Naive thymus-derived CD4-positive, alpha-beta T cell (primary cell): ENCODE data around the gene PARD3B. TPM values are rescaled to one million over a fixed set of nuclear protein-coding genes. Genes with fewer than 3 reads are reported as not detected.
A peak's percentile ranks its signal among the peaks of the same experiment; 100 is the strongest.

Experiments used
- ATAC-seq: fragments of 150-1000 bp; cut with Tn5 transposase; 2 replicates; pipeline ENCODE4 v1.10.0; 2021; ENCODE audit warnings: mild to moderate bottlenecking, moderate library complexity
- CTCF ChIA-PET: fragments of 350-600 bp; sonication (Branson Sonifier 250); formaldehyde crosslinking; loops from one replicate; lab custom pipeline; 2021; ENCODE audit warnings: antibody characterized with exemption; lab: Charles Lee
- POLR2A ChIA-PET: fragments of 350-600 bp; sonication (Branson Sonifier 250); formaldehyde crosslinking; loops from one replicate; lab custom pipeline; 2021; ENCODE audit warnings: antibody characterized with exemption, inconsistent platforms; lab: Charles Lee
- DNase-seq, 9 donors: peaks; one replicate each; pipeline versions ENCODE4 v3.0.0 to v3.0.0-alpha.2; 2020 to 2022; ENCODE audit warnings: mixed read lengths in 1 of 9
- H3K27ac ChIP-seq: one replicate; pipeline ENCODE4 v1.7.0; 2013; ENCODE audit warnings: mild to moderate bottlenecking, low read depth, low read length, moderate library complexity
- H3K27me3 ChIP-seq, 2 donors: one replicate each; pipeline ENCODE4 v1.7.0; 2013; ENCODE audit warnings: low read length in 2 of 2, mild to moderate bottlenecking in 2 of 2, moderate library complexity in 2 of 2; ENCODE audit not compliant: control insufficient read depth in 2 of 2, insufficient read depth in 2 of 2
- H3K36me3 ChIP-seq, 3 experiments: 1 replicate in 2 of 3; 2 replicates in 1 of 3; pipeline ENCODE4 v1.7.0; 2013; ENCODE audit warnings: low read length in 3 of 3, mild to moderate bottlenecking in 3 of 3, moderate library complexity in 1 of 3; ENCODE audit not compliant: insufficient read depth in 3 of 3, control insufficient read depth in 2 of 3
- H3K4me1 ChIP-seq, 2 donors: one replicate each; pipeline ENCODE4 v1.7.0; 2013; ENCODE audit warnings: low read length in 2 of 2, mild to moderate bottlenecking in 2 of 2, moderate library complexity in 1 of 2; ENCODE audit not compliant: control insufficient read depth in 2 of 2, insufficient read depth in 2 of 2
- H3K4me3 ChIP-seq: 2 replicates; pipeline ENCODE4 v1.7.0; 2013; ENCODE audit warnings: mild to moderate bottlenecking, low read length
- H3K9me3 ChIP-seq, 3 experiments: 1 replicate in 2 of 3; 2 replicates in 1 of 3; pipeline ENCODE4 v1.7.0; 2013; ENCODE audit warnings: low read length in 3 of 3; ENCODE audit not compliant: control insufficient read depth in 2 of 3
- H3K27ac Mint-ChIP-seq, 9 donors: one replicate each; pipeline ENCODE4 v1.8.0; 2020 to 2022; ENCODE audit warnings: mixed read lengths in 9 of 9, mild to moderate bottlenecking in 8 of 9, moderate library complexity in 5 of 9, inconsistent platforms in 2 of 9
- H3K27me3 Mint-ChIP-seq, 5 donors: one replicate each; pipeline ENCODE4 v1.8.0; 2021 to 2022; ENCODE audit warnings: mixed read lengths in 5 of 5, mild to moderate bottlenecking in 1 of 5
- H3K36me3 Mint-ChIP-seq, 5 donors: one replicate each; pipeline ENCODE4 v1.8.0; 2020 to 2022; ENCODE audit warnings: mixed read lengths in 5 of 5, mild to moderate bottlenecking in 3 of 5, inconsistent platforms in 1 of 5
- H3K4me1 Mint-ChIP-seq, 7 donors: one replicate each; pipeline ENCODE4 v1.8.0; 2020 to 2022; ENCODE audit warnings: mixed read lengths in 7 of 7, mild to moderate bottlenecking in 3 of 7, inconsistent platforms in 1 of 7
- H3K4me3 Mint-ChIP-seq, 10 donors: one replicate each; pipeline ENCODE4 v1.8.0; 2020 to 2022; ENCODE audit warnings: mild to moderate bottlenecking in 10 of 10, mixed read lengths in 10 of 10, moderate library complexity in 6 of 10, inconsistent platforms in 2 of 10
- H3K9me3 Mint-ChIP-seq, 11 donors: one replicate each; pipeline ENCODE4 v1.8.0; 2020 to 2022; ENCODE audit warnings: mixed read lengths in 11 of 11, mild to moderate bottlenecking in 4 of 11, inconsistent platforms in 1 of 11, moderate library complexity in 1 of 11
- intact Hi-C, 2 donors: fragments of 100-400 bp; cut with micrococcal nuclease; formaldehyde crosslinking; loops; one replicate each; pipeline ENCODE4 v1.15.1; 2023
- polyA plus RNA-seq, 2 donors: library from polyadenylated mRNA; unstranded; fragments of 300-500 nt; fragmentation: Illumina TruSeq; gene quantifications; one replicate each; pipeline ENCODE4 v1.2.3, GENCODE V29; 2021
- total RNA-seq, 6 experiments: library from RNA in 5 of 6; stranded (reverse) in 5 of 6; gene quantifications; 1 replicate in 5 of 6; 2 replicates in 1 of 6; pipeline ENCODE4 v1.2.3 and lab custom pipeline; 2021 to 2026

Gene PARD3B
- total and polyA plus RNA-seq, 7 experiments from 2014 or later, result 0.22 to 4.0 (median 0.87) TPM

DNA sequence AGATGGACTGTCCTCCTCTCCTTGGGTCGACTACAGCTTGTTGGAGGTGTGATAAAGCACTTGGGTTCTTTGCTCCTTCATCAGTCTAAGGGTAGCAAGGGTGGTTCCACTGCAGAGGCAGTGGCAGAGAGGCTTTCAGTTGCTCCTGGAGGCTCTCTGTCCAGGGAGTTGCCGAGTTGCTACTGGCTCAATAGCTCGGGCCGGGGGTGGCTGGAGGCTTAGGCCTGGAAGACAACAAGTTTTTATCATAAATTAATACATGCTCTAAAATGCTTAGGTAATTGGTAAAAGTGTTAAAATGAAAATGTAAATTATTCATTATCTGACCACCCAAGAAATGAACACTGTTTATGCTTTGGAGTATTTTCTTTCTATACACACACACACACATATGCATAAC lies 975.0 kb downstream of the PARD3B start:
- Histone ChIP-seq H3K4me1 (no peaks in the 10 kb centered on the region), H3K4me3 (no peak overlapping the region), H3K36me3 (no peaks in the 10 kb centered on the region), H3K27ac (no peak overlapping the region), H3K9me3 (no peaks in the 10 kb centered on the region), H3K27me3 (no peaks in the 10 kb centered on the region)
- ATAC-seq (no peak), DNase-seq (no peak)
- Mint-ChIP-seq H3K4me3 (no peak overlapping the region), H3K36me3 (peaks cover 0 to 6% (median 5%) of the 10 kb centered on the region in 5 donors), H3K9me3 (peaks cover 0 to 12% (median 9%) of the 10 kb centered on the region in 11 donors), H3K27me3 (peaks cover 0 to 17% (median 6%) of the 10 kb centered on the region in 5 donors), H3K27ac (no peak overlapping the region), H3K4me1 (no peaks in the 10 kb centered on the region)
- ChIA-PET CTCF (no interaction called here), POLR2A (no interaction called here)
- intact Hi-C loops, result no loop called here

GRCh38 chr2:205524656-205525055 lies 979.4 kb downstream of the PARD3B start:
- ChIA-PET CTCF (no interaction called here), POLR2A (no interaction called here)
- H3K4me1 Mint-ChIP-seq, result peaks cover 3 to 9% (median 7%) of the 10 kb centered on the region in 7 donors
- intact Hi-C loops, result no loop called here
- ATAC-seq (no peak), DNase-seq (no peak)
- Histone ChIP-seq H3K4me1 (no peaks in the 10 kb centered on the region), H3K9me3 (no peaks in the 10 kb centered on the region), H3K27ac (no peak overlapping the region), H3K27me3 (no peaks in the 10 kb centered on the region), H3K4me3 (no peak overlapping the region), H3K36me3 (no peaks in the 10 kb centered on the region)
- H3K27me3 Mint-ChIP-seq, result peaks cover 0 to 22% (median 6%) of the 10 kb centered on the region in 5 donors
- H3K4me3 Mint-ChIP-seq, result no peak overlapping the region
- H3K27ac Mint-ChIP-seq, result no peak overlapping the region
- H3K36me3 Mint-ChIP-seq, result peaks cover 0 to under 1% (median 0%) of the 10 kb centered on the region in 5 donors
- H3K9me3 Mint-ChIP-seq, result peaks cover 0 to 5% (median 2%) of the 10 kb centered on the region in 11 donors

DNA sequence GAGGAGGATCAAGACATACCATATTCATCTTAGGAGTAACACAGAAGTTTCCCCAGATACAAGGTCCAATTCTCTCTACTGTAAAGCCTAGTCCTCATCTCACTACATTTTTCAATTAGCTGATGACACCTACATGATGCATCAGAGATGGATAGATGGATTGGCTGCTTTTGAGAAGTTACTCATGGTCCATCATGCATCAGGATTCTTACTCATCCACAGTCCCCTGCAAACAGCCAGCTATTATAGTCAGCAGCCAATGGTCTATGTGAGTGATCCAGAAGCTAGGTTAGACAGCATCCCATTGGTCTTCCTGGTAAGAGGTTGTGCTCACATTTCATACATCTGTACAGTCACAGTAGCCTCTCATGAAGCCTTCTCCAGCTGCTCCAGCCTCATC lies 982.5 kb downstream of the PARD3B start:
- DNase-seq (no peak), ATAC-seq (no peak)
- Histone ChIP-seq H3K27me3 (no peaks in the 10 kb centered on the region), H3K27ac (no peak overlapping the region), H3K36me3 (no peaks in the 10 kb centered on the region), H3K9me3 (no peaks in the 10 kb centered on the region), H3K4me1 (no peaks in the 10 kb centered on the region), H3K4me3 (no peak overlapping the region)
- H3K4me3 Mint-ChIP-seq, result no peak overlapping the region
- intact Hi-C loops, result no loop called here
- ChIA-PET POLR2A (no interaction called here), CTCF (no interaction called here)
- peaks cover 3 to 9% (median 7%) of the 10 kb centered on the region in 7 donors for H3K4me1 Mint-ChIP-seq
- H3K27me3 Mint-ChIP-seq, result peaks cover 0 to 22% (median 6%) of the 10 kb centered on the region in 5 donors
- H3K9me3 Mint-ChIP-seq, result peaks cover 0 to 2% (median 0%) of the 10 kb centered on the region in 11 donors
- peak overlapping the region in 1 of 9 donors; percentile 16 for H3K27ac Mint-ChIP-seq
- no peaks in the 10 kb centered on the region for H3K36me3 Mint-ChIP-seq

DNA sequence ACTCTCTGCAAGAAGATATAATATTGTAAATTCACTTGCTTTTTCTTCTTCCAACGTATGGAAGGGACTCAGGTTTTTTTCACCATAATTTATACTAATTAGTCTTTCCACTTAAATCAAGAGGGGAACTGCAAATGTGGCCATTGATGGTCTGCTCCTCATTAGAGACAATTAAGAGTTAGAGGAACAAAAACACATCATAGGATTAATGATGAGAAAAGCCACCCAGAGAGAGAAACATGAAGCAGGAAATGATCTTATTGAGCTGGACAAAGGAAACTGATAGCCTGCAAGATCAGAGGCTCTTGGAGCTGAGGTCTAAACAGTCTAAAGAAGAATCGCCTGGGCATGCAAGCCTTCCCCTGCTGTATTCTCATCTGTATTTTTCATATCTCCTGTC lies 985.8 kb downstream of the PARD3B start:
- DNase-seq (no peak), ATAC-seq (no peak)
- H3K9me3 Mint-ChIP-seq, result peaks cover 0 to 2% (median 0%) of the 10 kb centered on the region in 11 donors
- no peaks in the 10 kb centered on the region for H3K4me1 ChIP-seq
- H3K36me3 ChIP-seq, result no peaks in the 10 kb centered on the region
- no peak overlapping the region for H3K4me3 ChIP-seq
- peaks cover 3 to 9% (median 7%) of the 10 kb centered on the region in 7 donors for H3K4me1 Mint-ChIP-seq
- H3K27me3 ChIP-seq, result no peaks in the 10 kb centered on the region
- no peak overlapping the region for H3K27ac Mint-ChIP-seq
- peaks cover 0 to 19% (median 9%) of the 10 kb centered on the region in 5 donors for H3K27me3 Mint-ChIP-seq
- CTCF ChIA-PET, result no interaction called here
- no peaks in the 10 kb centered on the region for H3K9me3 ChIP-seq
- POLR2A ChIA-PET, result interaction anchor here (0.6 kb wide), 1 partner anchor 736 kb away, joined by 5 read pairs; no protein-coding TSS in a partner anchor
- H3K4me3 Mint-ChIP-seq, result no peak overlapping the region
- H3K36me3 Mint-ChIP-seq, result peaks cover 0 to 6% (median 0%) of the 10 kb centered on the region in 5 donors
- no peak overlapping the region for H3K27ac ChIP-seq
- intact Hi-C loops, result loop anchor here in 1 of 2 donors (10.0 kb wide), 1 partner anchor 144 kb away; no protein-coding TSS in a partner anchor

DNA sequence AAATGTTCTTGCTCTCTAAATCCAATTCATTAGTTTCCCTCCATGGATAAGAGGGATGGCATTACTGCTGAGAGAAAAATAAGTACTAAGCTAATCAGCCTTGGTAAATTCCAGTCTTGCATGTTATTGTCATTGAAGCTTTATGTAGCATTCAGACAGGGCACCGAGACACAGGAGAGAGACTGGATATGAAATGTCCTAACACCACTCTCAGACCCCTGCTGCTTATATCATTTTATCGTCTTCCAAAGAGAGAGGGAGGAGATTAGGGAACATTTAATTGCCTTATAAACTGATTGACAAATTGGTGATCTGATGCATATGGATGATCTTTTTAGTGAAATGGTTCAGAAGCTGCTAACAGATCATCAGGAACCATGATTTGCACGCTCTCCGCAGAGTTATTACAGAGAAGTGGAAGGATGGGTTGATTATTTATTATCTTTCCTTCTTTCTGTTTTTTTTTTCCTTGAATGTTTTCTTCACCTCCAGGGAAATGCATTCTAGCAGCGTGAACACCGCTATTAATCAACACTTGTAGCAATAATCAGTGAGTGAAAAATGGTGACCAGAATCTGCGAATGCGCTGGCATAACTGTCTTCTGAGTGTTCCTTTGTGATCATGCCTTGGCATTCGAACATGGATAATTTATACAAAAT lies 986.3 kb downstream of the PARD3B start:
- ATAC-seq (no peak), DNase-seq (no peak)
- Histone ChIP-seq H3K36me3 (no peaks in the 10 kb centered on the region), H3K4me1 (no peaks in the 10 kb centered on the region), H3K27ac (no peak overlapping the region), H3K4me3 (no peak overlapping the region), H3K9me3 (no peaks in the 10 kb centered on the region), H3K27me3 (no peaks in the 10 kb centered on the region)
- H3K9me3 Mint-ChIP-seq, result peaks cover 0 to 2% (median 0%) of the 10 kb centered on the region in 11 donors
- peaks cover 0 to 6% (median 0%) of the 10 kb centered on the region in 5 donors for H3K36me3 Mint-ChIP-seq
- intact Hi-C loops, result loop anchor here in 1 of 2 donors (10.0 kb wide), 1 partner anchor 143 kb away; no protein-coding TSS in a partner anchor
- H3K27ac Mint-ChIP-seq, result no peak overlapping the region
- peaks cover 3 to 9% (median 7%) of the 10 kb centered on the region in 7 donors for H3K4me1 Mint-ChIP-seq
- H3K4me3 Mint-ChIP-seq, result no peak overlapping the region
- peaks cover 0 to 19% (median 9%) of the 10 kb centered on the region in 5 donors for H3K27me3 Mint-ChIP-seq
- POLR2A ChIA-PET, result no interaction called here
- CTCF ChIA-PET, result no interaction called here

GRCh38 chr2:205535001-205535400 lies 989.7 kb downstream of the PARD3B start:
- Mint-ChIP-seq H3K36me3 (peaks cover 0 to 6% (median 0%) of the 10 kb centered on the region in 5 donors), H3K27ac (no peak overlapping the region), H3K4me1 (peaks cover 1 to 14% (median 9%) of the 10 kb centered on the region in 7 donors), H3K9me3 (peaks cover 0 to 2% (median 0%) of the 10 kb centered on the region in 11 donors), H3K27me3 (peaks cover 0 to 19% (median 9%) of the 10 kb centered on the region in 5 donors), H3K4me3 (no peak overlapping the region)
- Histone ChIP-seq H3K9me3 (no peaks in the 10 kb centered on the region), H3K27ac (no peak overlapping the region), H3K4me1 (no peaks in the 10 kb centered on the region), H3K27me3 (no peaks in the 10 kb centered on the region), H3K36me3 (no peaks in the 10 kb centered on the region), H3K4me3 (no peak overlapping the region)
- ChIA-PET POLR2A (no interaction called here), CTCF (interaction anchor here (0.5 kb wide), 1 partner anchor 463 kb away, joined by 4 read pairs; no protein-coding TSS in a partner anchor)
- no peak for DNase-seq
- no peak for ATAC-seq
- intact Hi-C loops, result loop anchor here in 1 of 2 donors (10.0 kb wide), 1 partner anchor 140 kb away; no protein-coding TSS in a partner anchor
